Urinary bladder (tissue), 4 donors: ENCODE data around the gene ANKRD28. TPM values are rescaled to one million over a fixed set of nuclear protein-coding genes. Genes with fewer than 3 reads are reported as not detected.

Experiments
- DNase-seq: peaks from one replicate; pipeline ENCODE4 v3.0.0-alpha.2; 2015; ENCODE audit errors: extremely low spot score
- H3K27ac ChIP-seq: one replicate; pipeline ENCODE4 v1.5.1; 2013; ENCODE audit warnings: low read depth, mild to moderate bottlenecking, moderate library complexity
- H3K36me3 ChIP-seq: one replicate; pipeline ENCODE4 v1.6.1; 2013; ENCODE audit warnings: mild to moderate bottlenecking, moderate library complexity; ENCODE audit not compliant: insufficient read depth
- H3K4me1 ChIP-seq: one replicate; pipeline ENCODE4 v1.6.1; 2013; ENCODE audit warnings: mild to moderate bottlenecking, moderate library complexity; ENCODE audit not compliant: insufficient read depth
- H3K4me3 ChIP-seq: one replicate; pipeline ENCODE4 v1.5.1; 2013; ENCODE audit warnings: low read depth, low read length
- WGBS: extraction: QIAGEN DNeasy Blood & Tissue Kit; methylation state at CpG from one replicate; pipeline ENCODE4 v1.1.7; 2013; 5-methylcytosine and 5-hydroxymethylcytosine counted together
- polyA plus RNA-seq: library from polyadenylated mRNA; stranded (reverse); fragments of 200-250 nt; gene quantifications from one replicate; pipeline ENCODE4 v1.2.3, GENCODE V29; 2013
- total RNA-seq: library from RNA; depleted of rRNA; stranded (reverse); fragments of >200 nt; gene quantifications from one replicate; pipeline ENCODE4 v1.2.3, GENCODE V29; 2014
- donor health status: healthy with polysubstance abuse.
- donor health status: healthy.

The ANKRD28 gene
- total and polyA plus RNA-seq, 2 donors = 12.6 to 83.8 TPM

DNA sequence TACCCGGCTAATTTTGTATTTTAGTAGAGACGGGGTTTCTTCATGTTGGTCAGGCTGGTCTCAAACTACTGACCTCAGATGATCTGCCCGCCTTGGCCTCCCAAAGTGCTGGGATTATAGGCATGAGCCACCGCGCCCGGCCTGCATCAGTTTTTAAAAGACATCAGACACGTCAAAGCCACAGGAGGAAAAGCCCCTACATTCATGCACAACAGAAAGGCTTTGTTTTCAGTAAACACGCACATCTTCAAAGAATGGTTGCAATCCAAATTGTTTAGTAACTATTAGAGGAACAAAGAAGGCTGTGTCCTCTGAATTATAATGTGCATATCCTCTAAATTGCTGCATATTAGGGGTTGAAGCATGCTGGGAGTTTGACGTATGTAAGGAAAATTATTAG, 142.9 kb downstream of the ANKRD28 start:
- H3K36me3 ChIP-seq = no peaks in the 10 kb centered on the region
- no peak overlapping the region for H3K4me3 ChIP-seq
- WGBS = 93% methylated on average over 9 of the region's 9 CpGs
- no peak overlapping the region for H3K27ac ChIP-seq
- H3K4me1 ChIP-seq = no peaks in the 10 kb centered on the region
- no peak for DNase-seq

DNA sequence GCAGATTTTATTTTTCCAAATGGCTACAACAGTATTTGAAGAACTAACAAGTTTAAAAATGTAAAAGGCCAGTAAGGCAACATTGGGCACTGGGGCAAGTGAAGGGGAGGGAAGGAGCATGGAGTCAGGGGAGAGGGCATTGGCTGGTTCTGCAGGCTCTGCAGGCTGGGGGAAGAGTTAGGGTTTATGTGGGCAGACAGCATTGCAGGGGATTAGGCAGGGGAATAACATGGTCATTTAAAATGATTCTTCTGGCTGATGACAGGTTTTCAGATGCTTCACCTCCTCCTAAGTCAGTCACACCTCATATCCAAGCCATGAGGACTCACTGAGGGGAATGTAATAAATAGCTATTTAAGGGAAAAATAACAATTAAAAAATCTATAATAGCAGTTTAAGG, 143.7 kb downstream of the ANKRD28 start:
- Histone ChIP-seq H3K4me3 (no peak overlapping the region), H3K4me1 (no peaks in the 10 kb centered on the region), H3K27ac (no peak overlapping the region), H3K36me3 (no peaks in the 10 kb centered on the region)
- no peak for DNase-seq

- Histone ChIP-seq H3K4me1 (no peaks in the 10 kb centered on the region), H3K27ac (no peak overlapping the region), H3K4me3 (no peak overlapping the region), H3K36me3 (no peaks in the 10 kb centered on the region)
- DNase-seq = no peak
- WGBS = 88% methylated on average over 3 of the region's 3 CpGs
Observed at GRCh38 chr3:15653321-15653720, 144.5 kb downstream of the ANKRD28 start.

DNA sequence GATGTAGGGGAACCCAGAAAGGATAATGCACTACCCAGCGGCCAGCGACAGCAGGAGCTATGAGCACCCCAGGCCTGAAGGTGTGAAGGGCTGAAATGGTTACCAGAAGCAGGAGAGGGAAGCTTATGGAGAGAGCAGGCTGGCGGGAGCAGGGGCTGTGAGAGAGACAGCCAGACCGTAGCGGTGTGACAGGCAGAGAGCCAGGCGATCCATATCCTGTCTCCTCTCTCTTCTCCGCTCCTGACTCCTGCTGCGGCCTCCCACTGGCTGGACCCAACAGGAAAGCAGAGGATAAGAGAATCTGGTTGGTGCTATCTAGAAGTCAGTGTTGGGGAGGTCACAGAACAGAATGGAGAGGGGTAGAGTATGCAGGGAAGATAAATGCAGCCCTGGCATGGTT, 146.4 kb downstream of the ANKRD28 start:
- no peaks in the 10 kb centered on the region for H3K4me1 ChIP-seq
- H3K4me3 ChIP-seq = no peak overlapping the region
- DNase-seq = no peak
- 68% methylated on average over 8 of the region's 8 CpGs for WGBS
- no peak overlapping the region for H3K27ac ChIP-seq
- H3K36me3 ChIP-seq = no peaks in the 10 kb centered on the region

- H3K36me3 ChIP-seq = no peaks in the 10 kb centered on the region
- 91% methylated on average over 5 of the region's 5 CpGs for WGBS
- H3K27ac ChIP-seq = no peak overlapping the region
- H3K4me1 ChIP-seq = no peaks in the 10 kb centered on the region
- DNase-seq = no peak
- H3K4me3 ChIP-seq = no peak overlapping the region
Observed at GRCh38 chr3:15649858-15650257, 147.9 kb downstream of the ANKRD28 start.

DNA sequence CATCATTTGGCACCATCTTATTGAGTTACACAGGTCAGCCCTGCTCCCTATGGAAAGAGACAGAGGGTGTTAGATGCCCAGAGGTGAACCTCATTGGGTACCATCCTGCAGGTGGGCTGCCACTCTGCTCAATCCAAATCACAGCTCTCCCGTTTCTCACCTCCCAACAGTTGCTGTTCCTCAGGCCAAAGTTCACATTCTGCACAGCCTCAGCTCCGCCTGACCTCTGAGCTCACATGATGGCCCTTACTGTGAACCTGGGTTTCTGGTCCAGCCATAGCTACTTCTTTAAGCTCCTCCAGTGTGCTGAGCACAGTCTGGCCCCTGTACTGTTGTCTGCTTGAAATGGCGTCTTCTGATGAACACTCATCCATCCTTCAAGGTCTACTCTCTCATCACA, 148.4 kb downstream of the ANKRD28 start:
- 98% methylated on average over 3 of the region's 3 CpGs for WGBS
- Histone ChIP-seq H3K36me3 (no peaks in the 10 kb centered on the region), H3K4me1 (no peaks in the 10 kb centered on the region), H3K4me3 (no peak overlapping the region), H3K27ac (no peak overlapping the region)
- DNase-seq = no peak

- WGBS = 68% methylated on average over 4 of the region's 4 CpGs
- H3K36me3 ChIP-seq = no peaks in the 10 kb centered on the region
- DNase-seq = no peak
- H3K27ac ChIP-seq = no peak overlapping the region
- no peak overlapping the region for H3K4me3 ChIP-seq
- no peaks in the 10 kb centered on the region for H3K4me1 ChIP-seq
Observed at GRCh38 chr3:15647611-15648167, 150.1 kb downstream of the ANKRD28 start.

DNA sequence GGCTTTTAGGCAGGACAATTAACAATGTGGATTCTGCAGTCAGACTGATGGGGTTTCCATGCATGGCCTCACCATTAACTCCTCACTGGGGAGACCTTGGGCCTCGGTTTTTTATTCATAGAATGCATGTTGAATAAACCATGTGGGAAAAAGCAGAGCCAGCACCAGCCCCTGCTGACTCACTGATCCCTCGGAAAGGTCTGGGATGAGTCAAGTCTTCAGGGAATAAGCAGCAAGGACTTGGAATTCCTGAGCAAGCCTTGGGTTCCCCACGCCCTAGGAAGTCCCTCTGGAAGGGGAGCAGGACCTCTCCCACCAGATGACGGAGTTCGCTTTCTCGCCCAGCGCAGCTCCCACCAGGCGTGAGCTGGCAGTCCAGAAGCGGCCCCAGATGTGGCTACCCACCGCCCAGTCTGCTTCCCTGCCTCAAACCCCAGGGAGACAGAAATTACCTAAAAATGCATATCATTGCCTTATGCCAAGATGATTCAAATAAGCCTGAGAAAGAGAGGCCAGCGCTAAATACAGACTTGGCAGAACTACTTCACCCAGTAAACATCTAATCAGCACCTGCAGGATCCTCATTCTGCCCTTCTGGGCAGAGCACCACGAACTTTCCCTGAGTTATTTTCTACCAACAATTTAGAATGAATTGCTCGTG, 150.8 kb downstream of the ANKRD28 start:
- Histone ChIP-seq H3K4me1 (no peaks in the 10 kb centered on the region), H3K4me3 (no peak overlapping the region), H3K27ac (no peak overlapping the region), H3K36me3 (no peaks in the 10 kb centered on the region)
- DNase-seq = no peak
- WGBS = 43% methylated on average over 13 of the region's 13 CpGs

DNA sequence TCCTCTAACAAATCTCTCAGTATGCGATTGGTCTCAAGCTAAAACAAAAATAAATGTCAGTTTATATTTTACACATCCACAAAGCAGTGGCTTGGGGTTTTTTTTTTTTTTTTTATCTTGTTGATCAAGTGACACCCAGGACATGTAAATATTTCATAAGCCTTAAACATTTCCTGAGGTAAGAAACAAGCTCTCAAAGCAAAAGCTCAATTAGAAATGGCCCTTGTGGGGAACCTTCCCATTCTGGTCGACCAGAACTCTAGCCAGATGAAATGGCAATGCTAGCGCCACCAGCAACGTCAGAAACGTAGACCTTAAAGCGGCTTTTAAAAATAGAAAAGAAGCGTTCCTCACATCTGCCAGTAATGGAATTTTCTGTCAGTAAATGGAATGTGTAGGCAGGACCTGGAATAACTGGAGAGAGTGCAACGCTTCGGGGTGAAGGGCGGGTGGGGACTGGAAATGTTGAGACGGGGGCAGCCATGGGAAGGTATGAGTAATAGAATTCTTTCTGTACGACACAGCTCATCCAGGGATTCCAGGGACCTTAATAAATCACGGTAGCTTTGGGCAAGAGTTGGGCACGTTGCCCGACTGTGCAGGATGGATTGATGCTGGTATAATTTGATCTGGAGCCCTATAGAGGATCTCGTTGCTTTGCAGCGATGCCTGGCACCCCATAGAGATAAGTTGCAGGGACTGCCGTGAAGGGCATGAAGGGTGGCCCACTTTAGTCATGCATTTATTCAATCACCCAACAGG, 151.9 kb downstream of the ANKRD28 start:
- H3K4me3 ChIP-seq = no peak overlapping the region
- H3K4me1 ChIP-seq = no peaks in the 10 kb centered on the region
- H3K27ac ChIP-seq = no peak overlapping the region
- H3K36me3 ChIP-seq = no peaks in the 10 kb centered on the region
- DNase-seq = no peak
- 56% methylated on average over 18 of the region's 18 CpGs for WGBS

DNA sequence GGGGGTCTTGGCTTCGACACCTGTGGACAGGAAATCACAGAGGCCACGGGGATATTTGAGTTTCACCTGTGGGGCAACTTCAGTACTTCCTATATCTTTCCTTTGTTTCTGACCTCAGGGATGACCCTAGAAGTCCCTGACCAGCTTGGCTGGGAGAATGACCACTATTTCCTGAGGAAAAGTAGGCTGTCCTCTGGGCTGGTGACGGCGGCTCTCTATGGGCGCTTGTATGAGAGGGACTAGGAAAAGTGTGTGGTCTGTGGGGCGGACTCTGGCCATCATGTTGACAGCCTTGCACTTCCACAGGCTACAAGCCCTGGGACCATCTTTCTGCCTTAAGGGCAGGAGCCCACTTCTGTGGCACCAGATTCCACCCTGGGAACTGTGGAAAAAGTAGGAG, 152.5 kb downstream of the ANKRD28 start:
- H3K27ac ChIP-seq = no peak overlapping the region
- 92% methylated on average over 6 of the region's 6 CpGs for WGBS
- no peak for DNase-seq

GRCh38 chr3:15638891-15639262, 158.9 kb downstream of the ANKRD28 start:
- H3K4me1 ChIP-seq = no peaks in the 10 kb centered on the region

More for the DNA sequence above, 152.5 kb downstream of the ANKRD28 start:
- Histone ChIP-seq H3K4me3 (no peak overlapping the region), H3K36me3 (no peaks in the 10 kb centered on the region), H3K4me1 (no peaks in the 10 kb centered on the region)

DNA sequence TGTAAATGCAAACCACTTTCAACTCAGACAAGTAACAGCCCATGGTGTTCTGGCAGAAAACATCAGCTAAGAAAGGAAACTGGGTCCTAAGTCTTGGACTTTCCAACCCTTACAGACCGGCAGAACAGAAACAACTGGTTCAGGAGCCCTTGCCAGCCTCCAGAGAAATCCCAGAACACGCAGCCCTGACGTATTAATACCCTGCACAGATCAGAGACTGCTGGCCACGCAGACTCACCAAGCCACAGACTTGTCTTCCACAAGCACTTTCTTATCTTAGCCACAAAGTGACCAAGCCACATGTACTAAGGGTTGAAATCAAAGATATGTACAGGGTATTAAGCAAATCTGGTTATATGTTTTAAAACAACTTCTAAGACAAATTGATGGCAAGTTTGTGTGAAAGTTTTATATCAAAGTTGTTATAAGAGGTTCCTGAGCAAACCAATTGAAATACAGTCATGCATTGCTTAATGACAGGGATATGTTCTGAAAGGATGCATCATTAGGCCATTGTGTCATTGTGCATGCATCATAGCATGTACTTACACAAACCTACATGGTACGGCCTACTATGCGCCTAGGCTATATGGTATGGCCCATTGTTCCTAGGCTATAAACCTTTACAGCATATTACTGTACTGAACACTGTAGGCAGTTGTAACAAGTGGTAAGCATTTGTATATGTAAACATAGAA, 159.4 kb downstream of the ANKRD28 start:
- WGBS = 72% methylated on average over 6 of the region's 6 CpGs
- no peak for DNase-seq
- Histone ChIP-seq H3K4me1 (no peaks in the 10 kb centered on the region), H3K27ac (no peak overlapping the region), H3K4me3 (no peak overlapping the region), H3K36me3 (no peaks in the 10 kb centered on the region)

More at GRCh38 chr3:15638891-15639262, 158.9 kb downstream of the ANKRD28 start:
- H3K27ac ChIP-seq = no peak overlapping the region
- DNase-seq = no peak
- no peaks in the 10 kb centered on the region for H3K36me3 ChIP-seq
- 96% methylated on average over 1 of the region's 1 CpG for WGBS
- no peak overlapping the region for H3K4me3 ChIP-seq

- DNase-seq = no peak
- H3K27ac ChIP-seq = no peak overlapping the region
- no peaks in the 10 kb centered on the region for H3K36me3 ChIP-seq
- 74% methylated on average over 7 of the region's 7 CpGs for WGBS
- H3K4me3 ChIP-seq = no peak overlapping the region
- H3K4me1 ChIP-seq = no peaks in the 10 kb centered on the region
Observed at GRCh38 chr3:15637131-15637951, 160.4 kb downstream of the ANKRD28 start.
